Measurements from ENCODE around the gene GAB2.
A peak's percentile ranks its signal among the peaks of the same experiment; 100 is the strongest.
"Not testable (repeated sequence)": the region's sequence is repeated elsewhere in the genome, so short reads cannot be mapped to it uniquely, and the experiment has no call there.

GAB2 gene

DNA sequence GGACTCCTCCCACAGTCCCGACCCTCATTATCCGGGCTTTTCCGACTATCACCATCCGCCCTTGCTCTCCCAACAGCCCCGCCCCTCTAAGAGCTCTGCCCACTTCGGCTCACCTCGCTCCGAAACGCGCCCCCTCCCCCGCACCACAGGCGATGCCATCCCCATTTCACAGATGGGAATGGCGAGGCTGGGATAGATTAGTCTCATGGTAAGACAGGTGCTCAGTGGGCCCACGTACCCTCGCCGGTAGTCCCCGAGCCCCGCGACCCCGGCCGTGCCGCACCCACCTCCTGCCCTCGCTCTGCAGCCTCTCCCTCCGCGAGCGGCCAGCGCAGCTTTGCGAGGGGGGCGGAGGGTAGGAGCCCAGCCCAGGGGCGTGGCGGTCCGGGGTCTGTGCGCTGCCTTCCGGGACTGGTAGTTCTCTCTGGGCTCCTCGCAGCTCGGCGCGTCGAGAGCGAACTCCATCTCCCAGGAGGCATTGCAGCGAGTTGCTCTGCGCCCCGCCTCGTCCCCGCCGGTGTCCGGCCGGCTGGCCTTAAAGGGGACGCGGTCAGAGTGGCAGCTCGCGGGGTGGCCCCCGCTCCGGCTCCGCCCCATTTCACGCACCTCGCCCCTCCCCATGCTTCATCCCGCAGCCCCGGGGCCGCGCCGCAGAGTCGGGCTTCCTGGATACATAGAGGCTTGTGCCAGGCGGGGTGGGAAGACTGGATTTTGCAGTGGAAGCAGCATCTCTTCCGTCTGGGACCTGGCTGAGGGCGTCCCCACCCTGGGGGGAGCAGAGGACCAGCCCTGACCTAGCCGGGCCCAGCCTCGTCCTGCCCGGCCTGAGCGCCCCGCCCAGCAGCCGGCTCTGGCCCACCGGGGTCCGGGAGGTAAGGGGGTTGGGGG is 229.1 kb downstream of the GAB2 start, which contains the start of the genes KCTD21 and USP35:
TSS of gene KCTD21 (minus strand) at position 341 of the 888 bp plus-strand sequence. CDS start 14,072 bp downstream, outside the sequence.
TSS of gene USP35 (plus strand) at position 634 of the 888 bp plus-strand sequence. CDS start 7,327 bp downstream, outside the sequence.
- DNase-seq (ENCODE audit: low read depth in 2 of 2): peak; percentile 84 to 86

DNA sequence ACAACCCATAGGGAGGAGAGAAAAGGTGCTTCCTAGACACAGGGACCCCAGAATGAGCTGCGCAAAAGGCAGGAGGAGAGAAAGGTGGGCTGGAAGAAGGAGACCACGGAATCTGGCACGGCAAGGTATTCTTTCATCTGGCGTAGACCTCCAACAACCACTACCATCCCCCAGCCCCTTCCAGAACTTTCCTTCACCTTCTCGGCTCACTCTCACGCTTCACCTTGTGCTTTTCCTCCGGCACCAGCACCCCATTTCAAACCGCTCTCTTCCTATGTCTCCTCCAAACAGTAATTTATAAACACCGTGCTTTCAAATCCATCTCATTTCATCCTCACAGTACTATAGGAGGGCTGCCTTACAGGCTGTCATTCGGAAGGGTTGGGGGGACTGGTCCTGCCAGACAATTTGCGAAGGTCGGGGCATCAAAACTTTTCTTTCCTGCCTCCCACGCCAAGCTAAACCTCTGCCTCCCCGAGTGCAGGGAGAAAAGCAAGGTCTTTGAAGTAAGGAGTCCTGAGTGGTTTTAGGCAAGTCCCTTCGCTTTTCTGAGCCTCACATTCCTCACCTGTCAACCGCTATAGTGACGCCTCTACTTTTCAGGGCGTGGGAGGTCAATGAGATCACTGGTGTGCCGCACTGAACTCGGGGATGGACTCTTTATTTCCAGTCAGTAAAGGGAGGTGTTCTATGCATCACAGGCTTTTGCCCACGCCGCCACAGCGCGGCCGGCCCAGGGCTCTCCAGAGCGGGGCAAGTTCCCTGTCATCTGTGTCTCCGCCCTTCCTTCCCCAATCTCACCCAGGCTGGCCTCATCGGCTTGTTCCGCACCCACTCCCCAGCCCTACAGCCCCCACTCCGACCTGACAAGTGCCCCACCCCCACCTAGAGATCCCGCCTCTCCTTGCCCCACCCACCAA is 230.0 kb downstream of the GAB2 start:
- DNase-seq (ENCODE audit: low read depth in 2 of 2): peak; percentile 59 to 70

GRCh38 chr11:78181185-78181584 is 236.4 kb downstream of the GAB2 start:
- DNase-seq (ENCODE audit: low read depth in 2 of 2): no peak

GRCh38 chr11:78180751-78181150 is 236.9 kb downstream of the GAB2 start:
- no peak for DNase-seq (ENCODE audit: low read depth in 2 of 2)

- no peak for DNase-seq (ENCODE audit: low read depth in 2 of 2)
Observed at GRCh38 chr11:78179459-78180071, 238.1 kb downstream of the GAB2 start.

DNA sequence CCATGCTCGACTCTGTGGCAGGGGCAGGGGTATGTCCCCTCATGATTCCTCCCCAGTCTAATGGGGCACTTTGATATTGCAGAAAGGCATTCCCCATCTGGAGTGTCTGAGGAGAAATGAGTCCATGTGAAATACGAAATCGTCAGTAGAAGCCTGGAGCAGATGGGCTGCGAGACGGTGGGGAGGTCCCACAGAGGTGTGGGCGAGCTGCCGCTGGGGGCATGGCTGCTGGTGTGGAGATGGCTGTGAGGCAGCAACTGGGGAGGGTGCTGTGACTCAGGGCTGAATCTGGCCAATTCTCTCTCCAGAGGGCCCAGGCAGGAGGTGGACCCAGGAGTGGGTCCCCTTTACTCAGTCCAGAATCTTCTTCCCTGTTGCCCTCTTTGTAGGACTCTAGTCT is 240.4 kb downstream of the GAB2 start:
- no peak for DNase-seq (ENCODE audit: low read depth in 2 of 2)

- DNase-seq (ENCODE audit: low read depth in 2 of 2): no peak
Observed at GRCh38 chr11:78176605-78177141, 240.9 kb downstream of the GAB2 start.

GRCh38 chr11:78175862-78176261 is 241.8 kb downstream of the GAB2 start:
- DNase-seq (ENCODE audit: low read depth in 2 of 2): not testable (repeated sequence)

DNA sequence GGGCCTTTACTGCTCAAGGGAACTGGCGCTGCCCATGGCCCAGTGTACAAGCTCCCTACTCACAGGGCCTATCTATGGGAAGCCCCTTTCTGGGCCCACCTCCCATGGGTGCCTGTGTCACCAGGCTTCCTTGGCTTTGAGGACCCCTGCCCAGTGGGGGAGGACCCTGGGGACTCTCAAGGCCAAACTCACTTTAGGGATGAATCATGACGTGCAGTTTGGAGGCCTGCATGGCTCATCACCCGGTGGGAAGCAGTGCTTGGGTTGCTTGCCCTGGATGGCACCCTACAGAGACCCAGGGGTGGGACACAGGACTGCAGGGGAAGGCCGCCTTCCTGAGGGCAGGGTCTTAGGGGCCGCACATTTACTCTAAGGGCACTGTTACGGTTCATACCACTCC is 245.7 kb downstream of the GAB2 start:
- no peak for DNase-seq (ENCODE audit: low read depth in 2 of 2)

DNA sequence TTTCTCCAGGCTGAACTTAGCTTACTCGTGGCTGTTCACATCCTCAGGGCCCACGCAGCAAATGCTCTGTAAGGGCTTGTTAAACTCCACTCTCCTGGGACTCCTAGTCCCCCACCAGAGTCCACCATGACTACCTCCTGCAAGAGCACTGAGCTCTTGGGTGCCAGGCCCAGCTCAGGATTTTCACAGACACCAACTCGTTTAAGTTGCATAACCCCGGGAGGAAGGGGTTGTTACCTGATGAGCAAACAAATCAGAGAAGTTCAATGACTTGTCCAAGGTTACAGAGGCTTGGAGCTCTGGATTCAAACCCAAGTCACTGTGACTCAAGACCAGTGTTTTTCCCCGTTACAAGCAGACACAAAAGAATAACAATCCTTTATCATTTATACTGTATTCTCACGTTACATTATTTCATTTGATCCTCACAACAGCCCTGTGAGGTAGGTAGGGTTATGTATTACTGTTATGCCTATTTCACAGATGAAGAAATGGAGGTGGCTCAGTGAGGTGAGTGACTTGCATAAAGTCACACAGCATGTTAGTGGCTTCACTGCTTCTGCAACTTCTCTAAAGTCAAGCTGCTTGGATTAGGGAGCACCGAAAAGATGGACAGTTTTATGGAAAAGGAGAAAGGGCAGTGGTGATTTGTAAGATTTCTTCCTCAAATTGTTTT is 246.6 kb downstream of the GAB2 start:
- no peak for DNase-seq (ENCODE audit: low read depth in 2 of 2)

DNA sequence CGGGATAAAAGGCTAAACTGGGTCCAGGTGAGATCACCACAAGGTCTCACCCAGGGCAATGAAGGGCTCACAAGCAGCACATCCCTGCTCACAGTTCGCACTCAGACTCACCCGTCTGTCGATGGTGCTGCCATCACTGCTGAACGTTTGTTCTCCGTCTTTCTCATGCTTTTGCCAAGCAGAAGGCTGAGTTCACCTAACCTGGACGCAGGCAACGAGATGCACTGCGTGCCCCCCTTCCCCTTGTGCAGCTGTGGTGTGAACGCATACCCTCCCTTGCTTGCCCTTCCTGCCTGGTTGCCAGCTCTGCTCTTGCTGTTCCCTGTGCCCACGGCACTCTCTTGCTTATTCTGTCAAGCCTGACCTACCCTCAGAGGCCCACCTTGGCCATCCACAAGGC is 247.2 kb downstream of the GAB2 start:
- no peak for DNase-seq (ENCODE audit: low read depth in 2 of 2)

GRCh38 chr11:78168539-78169477 is 248.8 kb downstream of the GAB2 start:
- DNase-seq (ENCODE audit: low read depth in 2 of 2): no peak

DNA sequence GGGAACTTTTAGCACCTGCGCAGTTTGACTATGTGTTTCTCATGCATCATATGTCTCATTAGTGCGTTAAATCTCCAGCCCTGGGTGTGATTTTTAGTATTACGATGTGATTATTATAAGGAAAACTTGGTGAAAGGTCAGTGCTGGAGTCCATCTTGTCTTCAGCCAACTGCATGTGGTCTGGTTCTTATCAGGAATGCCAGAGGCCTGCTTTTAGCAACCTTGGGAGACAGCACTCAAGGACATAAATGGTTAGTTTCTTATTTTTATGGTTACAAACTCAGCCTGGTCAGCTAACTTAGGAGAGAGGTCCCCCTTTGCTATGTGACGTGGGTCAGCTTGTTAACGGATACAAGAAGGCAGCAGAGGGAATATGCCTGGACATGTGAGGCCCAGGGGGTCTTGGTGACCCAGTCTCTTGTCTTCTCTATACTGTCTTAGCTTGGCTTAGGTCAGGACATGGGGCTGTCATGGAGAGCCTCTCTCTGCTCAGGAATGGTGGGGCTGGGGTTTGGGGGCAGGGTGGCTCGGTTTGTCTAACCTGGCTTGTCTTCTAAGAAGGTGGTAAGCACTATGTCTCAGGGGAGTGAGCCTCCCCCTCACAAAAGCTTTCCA is 250.7 kb downstream of the GAB2 start:
- no peak for DNase-seq (ENCODE audit: low read depth in 2 of 2)

Measured in activated CD4-positive, alpha-beta T cell treated with anti-CD3 and anti-CD28 coated beads for 24 hours (primary cell).